ENCODE results near the gene DUSP15. TPM values are rescaled to one million over a fixed set of nuclear protein-coding genes. Genes with fewer than 3 reads are reported as not detected.
A peak's percentile ranks its signal among the peaks of the same experiment; 100 is the strongest.

The DUSP15 gene
- total RNA-seq, 1 donor from 2014 or later: 4.5 TPM

GRCh38 chr20:31860390-31861134, 9.8 kb downstream of the DUSP15 start:
- H3K27me3 ChIP-seq (ENCODE audit: control insufficient read depth, insufficient read depth, low read length): peaks cover 55% of the 10 kb centered on the region
- TF ChIP-seq CTCF (IDR thresholded peaks at IDR 0.05; ENCODE audit: insufficient read depth, low read length, poor library complexity, severe bottlenecking): no peak
- peak overlapping the region; percentile 42 for H3K4me3 ChIP-seq (ENCODE audit: low read depth, low read length)

GRCh38 chr20:31859998-31860380, 10.3 kb downstream of the DUSP15 start:
- no peak for TF ChIP-seq CTCF (IDR thresholded peaks at IDR 0.05; ENCODE audit: insufficient read depth, low read length, poor library complexity, severe bottlenecking)
- no peak for DNase-seq (ENCODE audit: low read depth)
- H3K36me3 ChIP-seq (ENCODE audit: control insufficient read depth, insufficient read depth, low read length): no peaks in the 10 kb centered on the region
- peaks cover 60% of the 10 kb centered on the region for H3K27me3 ChIP-seq (ENCODE audit: control insufficient read depth, insufficient read depth, low read length)
- no peak overlapping the region for H3K4me3 ChIP-seq (ENCODE audit: low read depth, low read length)

More at GRCh38 chr20:31860390-31861134, 9.8 kb downstream of the DUSP15 start:
- H3K36me3 ChIP-seq (ENCODE audit: control insufficient read depth, insufficient read depth, low read length): no peaks in the 10 kb centered on the region
- DNase-seq (ENCODE audit: low read depth): no peak

- TF ChIP-seq CTCF (IDR thresholded peaks at IDR 0.05; ENCODE audit: insufficient read depth, low read length, poor library complexity, severe bottlenecking): no peak
- no peak for DNase-seq (ENCODE audit: low read depth)
- Histone ChIP-seq H3K27me3 (ENCODE audit: control insufficient read depth, insufficient read depth, low read length) (peaks cover 62% of the 10 kb centered on the region), H3K4me3 (ENCODE audit: low read depth, low read length) (no peak overlapping the region), H3K36me3 (ENCODE audit: control insufficient read depth, insufficient read depth, low read length) (no peaks in the 10 kb centered on the region)
Measured at GRCh38 chr20:31859266-31859997, 10.9 kb downstream of the DUSP15 start.

GRCh38 chr20:31858760-31859083, 11.6 kb downstream of the DUSP15 start:
- no peak for TF ChIP-seq CTCF (IDR thresholded peaks at IDR 0.05; ENCODE audit: insufficient read depth, low read length, poor library complexity, severe bottlenecking)
- DNase-seq (ENCODE audit: low read depth): no peak
- H3K36me3 ChIP-seq (ENCODE audit: control insufficient read depth, insufficient read depth, low read length): no peaks in the 10 kb centered on the region
- peaks cover 69% of the 10 kb centered on the region for H3K27me3 ChIP-seq (ENCODE audit: control insufficient read depth, insufficient read depth, low read length)
- no peak overlapping the region for H3K4me3 ChIP-seq (ENCODE audit: low read depth, low read length)

- H3K4me3 ChIP-seq (ENCODE audit: low read depth, low read length): no peak overlapping the region
Measured at GRCh38 chr20:31857861-31858759, 12.2 kb downstream of the DUSP15 start.

More at GRCh38 chr20:31857861-31858759, 12.2 kb downstream of the DUSP15 start:
- Histone ChIP-seq H3K27me3 (ENCODE audit: control insufficient read depth, insufficient read depth, low read length) (peaks cover 71% of the 10 kb centered on the region), H3K36me3 (ENCODE audit: control insufficient read depth, insufficient read depth, low read length) (no peaks in the 10 kb centered on the region)
- no peak for DNase-seq (ENCODE audit: low read depth)
- no peak for TF ChIP-seq CTCF (IDR thresholded peaks at IDR 0.05; ENCODE audit: insufficient read depth, low read length, poor library complexity, severe bottlenecking)

All from kidney epithelial cell (primary cell).